ENCODE measurements around the gene CGNL1.
A peak's percentile ranks its signal among the peaks of the same experiment; 100 is the strongest.

Gene CGNL1

GRCh38 chr15:57527382-57528091 lies 151.2 kb downstream of the CGNL1 start:
- peak; percentile 22 for DNase-seq (ENCODE audit: low spot score)

GRCh38 chr15:57528940-57529565 lies 152.7 kb downstream of the CGNL1 start:
- DNase-seq (ENCODE audit: low spot score): no peak

- DNase-seq (ENCODE audit: low spot score): no peak
These were observed 153.4 kb downstream of the CGNL1 start for GRCh38 chr15:57529748-57530147.

GRCh38 chr15:57532731-57533447 lies 156.6 kb downstream of the CGNL1 start:
- no peak for DNase-seq (ENCODE audit: low spot score)

- no peak for DNase-seq (ENCODE audit: low spot score)
These were observed 157.1 kb downstream of the CGNL1 start for GRCh38 chr15:57533448-57533799.

GRCh38 chr15:57534281-57534680 lies 158.0 kb downstream of the CGNL1 start:
- DNase-seq (ENCODE audit: low spot score): no peak

GRCh38 chr15:57537072-57537471 lies 160.8 kb downstream of the CGNL1 start:
- no peak for DNase-seq (ENCODE audit: low spot score)

- DNase-seq (ENCODE audit: low spot score): no peak
These were observed 161.4 kb downstream of the CGNL1 start for GRCh38 chr15:57537488-57538264.

GRCh38 chr15:57538265-57538529 lies 161.9 kb downstream of the CGNL1 start:
- no peak for DNase-seq (ENCODE audit: low spot score)

GRCh38 chr15:57538821-57539220 lies 162.5 kb downstream of the CGNL1 start:
- DNase-seq (ENCODE audit: low spot score): no peak

GRCh38 chr15:57540211-57540610 lies 163.9 kb downstream of the CGNL1 start:
- DNase-seq (ENCODE audit: low spot score): no peak

GRCh38 chr15:57540736-57541135 lies 164.4 kb downstream of the CGNL1 start:
- no peak for DNase-seq (ENCODE audit: low spot score)

GRCh38 chr15:57541271-57541670 lies 165.0 kb downstream of the CGNL1 start:
- DNase-seq (ENCODE audit: low spot score): no peak

- DNase-seq (ENCODE audit: low spot score): peak; percentile 12
These were observed 165.7 kb downstream of the CGNL1 start for GRCh38 chr15:57541805-57542504.

GRCh38 chr15:57542505-57542817 lies 166.2 kb downstream of the CGNL1 start:
- no peak for DNase-seq (ENCODE audit: low spot score)

GRCh38 chr15:57544848-57545480 lies 168.7 kb downstream of the CGNL1 start:
- DNase-seq (ENCODE audit: low spot score): no peak

- DNase-seq (ENCODE audit: low spot score): no peak
These were observed 169.7 kb downstream of the CGNL1 start for GRCh38 chr15:57545995-57546394.

GRCh38 chr15:57547243-57547755 lies 171.0 kb downstream of the CGNL1 start:
- DNase-seq (ENCODE audit: low spot score): no peak

GRCh38 chr15:57548351-57548750 lies 172.0 kb downstream of the CGNL1 start:
- DNase-seq (ENCODE audit: low spot score): no peak

- no peak for DNase-seq (ENCODE audit: low spot score)
These were observed 172.5 kb downstream of the CGNL1 start for GRCh38 chr15:57548835-57549234.

GRCh38 chr15:57549935-57550334 lies 173.6 kb downstream of the CGNL1 start:
- DNase-seq (ENCODE audit: low spot score): no peak

- DNase-seq (ENCODE audit: low spot score): no peak
These were observed 174.3 kb downstream of the CGNL1 start for GRCh38 chr15:57550640-57551039.
